ENCODE measurements around the gene FABP6. TPM values are rescaled to one million over a fixed set of nuclear protein-coding genes. Genes with fewer than 3 reads are reported as not detected.

Gene FABP6
- total and polyA plus RNA-seq, 5 donors from 2014 or later = not detected

GRCh38 chr5:160266752-160267345 is 37.5 kb downstream of the FABP6 start:
- H3K27ac ChIP-seq (ENCODE audit: insufficient read depth, low read length, poor library complexity, severe bottlenecking) = no peak overlapping the region
- no peak for ATAC-seq (ENCODE audit: low read depth in 2 of 2)
- Mint-ChIP-seq H3K9me3 (no peaks in the 10 kb centered on the region), H3K36me3 (no peaks in the 10 kb centered on the region), H3K4me3 (no peak overlapping the region), H3K27ac (no peak overlapping the region), H3K27me3 (peaks cover 9% of the 10 kb centered on the region), H3K4me1 (peaks cover 0 to 2% (median 0%) of the 10 kb centered on the region in 4 donors)
- H3K4me1 ChIP-seq (ENCODE audit: control insufficient read depth, insufficient read depth, low read length, poor library complexity, severe bottlenecking) = no peaks in the 10 kb centered on the region
- no peaks in the 10 kb centered on the region for H3K9me3 ChIP-seq (ENCODE audit: control insufficient read depth in 2 of 2, low read length in 2 of 2)
- H3K4me3 ChIP-seq (ENCODE audit: low read depth, low read length) = no peak overlapping the region
- H3K36me3 ChIP-seq (ENCODE audit: control insufficient read depth, insufficient read depth, low read length) = no peaks in the 10 kb centered on the region
- DNase-seq = no peak
- H3K27me3 ChIP-seq (ENCODE audit: control insufficient read depth, insufficient read depth, low read length) = no peaks in the 10 kb centered on the region

- no peak overlapping the region for H3K27ac ChIP-seq (ENCODE audit: insufficient read depth, low read length, poor library complexity, severe bottlenecking)
- Mint-ChIP-seq H3K27ac (no peak overlapping the region), H3K4me3 (no peak overlapping the region), H3K27me3 (peaks cover 9% of the 10 kb centered on the region), H3K36me3 (no peaks in the 10 kb centered on the region), H3K9me3 (no peaks in the 10 kb centered on the region), H3K4me1 (no peaks in the 10 kb centered on the region)
- no peak for DNase-seq
- no peaks in the 10 kb centered on the region for H3K9me3 ChIP-seq (ENCODE audit: control insufficient read depth in 2 of 2, low read length in 2 of 2)
- no peaks in the 10 kb centered on the region for H3K36me3 ChIP-seq (ENCODE audit: control insufficient read depth, insufficient read depth, low read length)
- no peaks in the 10 kb centered on the region for H3K27me3 ChIP-seq (ENCODE audit: control insufficient read depth, insufficient read depth, low read length)
- ATAC-seq (ENCODE audit: low read depth in 2 of 2) = no peak
- H3K4me3 ChIP-seq (ENCODE audit: low read depth, low read length) = no peak overlapping the region
- no peaks in the 10 kb centered on the region for H3K4me1 ChIP-seq (ENCODE audit: control insufficient read depth, insufficient read depth, low read length, poor library complexity, severe bottlenecking)
Measured at GRCh38 chr5:160268121-160268520, 38.8 kb downstream of the FABP6 start.

GRCh38 chr5:160269017-160269416 is 39.7 kb downstream of the FABP6 start:
- H3K9me3 ChIP-seq (ENCODE audit: control insufficient read depth in 2 of 2, low read length in 2 of 2) = no peaks in the 10 kb centered on the region
- peaks cover 9% of the 10 kb centered on the region for H3K27me3 Mint-ChIP-seq
- no peak overlapping the region for H3K27ac ChIP-seq (ENCODE audit: insufficient read depth, low read length, poor library complexity, severe bottlenecking)
- no peaks in the 10 kb centered on the region for H3K36me3 Mint-ChIP-seq
- no peak overlapping the region for H3K4me3 Mint-ChIP-seq
- no peaks in the 10 kb centered on the region for H3K27me3 ChIP-seq (ENCODE audit: control insufficient read depth, insufficient read depth, low read length)
- no peaks in the 10 kb centered on the region for H3K4me1 ChIP-seq (ENCODE audit: control insufficient read depth, insufficient read depth, low read length, poor library complexity, severe bottlenecking)
- H3K9me3 Mint-ChIP-seq = no peaks in the 10 kb centered on the region
- ATAC-seq (ENCODE audit: low read depth in 2 of 2) = peak in 1 of 2 donors; percentile 12
- H3K4me3 ChIP-seq (ENCODE audit: low read depth, low read length) = no peak overlapping the region
- no peaks in the 10 kb centered on the region for H3K36me3 ChIP-seq (ENCODE audit: control insufficient read depth, insufficient read depth, low read length)
- H3K27ac Mint-ChIP-seq = no peak overlapping the region
- no peaks in the 10 kb centered on the region for H3K4me1 Mint-ChIP-seq
- no peak for DNase-seq

DNA sequence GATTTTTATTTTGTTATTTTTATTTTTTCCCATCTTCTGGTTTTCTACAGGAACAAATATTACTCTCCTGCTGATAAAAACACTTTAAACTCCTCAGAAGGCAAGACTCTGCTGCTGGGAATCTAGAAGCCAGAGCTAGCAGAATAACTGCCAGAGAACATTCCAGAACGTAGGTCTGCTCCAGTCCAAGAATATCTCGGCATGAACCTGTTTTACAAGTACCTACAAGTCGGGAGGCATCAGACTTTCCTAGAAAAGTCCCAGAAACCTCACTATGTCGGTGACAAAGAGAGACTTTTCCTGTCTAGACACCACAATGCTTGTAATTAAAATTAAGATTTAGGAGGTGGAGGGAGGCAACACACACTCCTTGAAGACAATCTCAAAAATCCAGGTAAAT is 41.4 kb downstream of the FABP6 start:
- no peak overlapping the region for H3K27ac ChIP-seq (ENCODE audit: insufficient read depth, low read length, poor library complexity, severe bottlenecking)
- Mint-ChIP-seq H3K36me3 (no peaks in the 10 kb centered on the region), H3K4me3 (no peak overlapping the region), H3K9me3 (no peaks in the 10 kb centered on the region), H3K4me1 (no peaks in the 10 kb centered on the region), H3K27ac (no peak overlapping the region), H3K27me3 (peaks cover 17% of the 10 kb centered on the region)
- no peak for ATAC-seq (ENCODE audit: low read depth in 2 of 2)
- H3K4me1 ChIP-seq (ENCODE audit: control insufficient read depth, insufficient read depth, low read length, poor library complexity, severe bottlenecking) = no peaks in the 10 kb centered on the region
- H3K4me3 ChIP-seq (ENCODE audit: low read depth, low read length) = no peak overlapping the region
- H3K27me3 ChIP-seq (ENCODE audit: control insufficient read depth, insufficient read depth, low read length) = no peaks in the 10 kb centered on the region
- H3K36me3 ChIP-seq (ENCODE audit: control insufficient read depth, insufficient read depth, low read length) = no peaks in the 10 kb centered on the region
- no peaks in the 10 kb centered on the region for H3K9me3 ChIP-seq (ENCODE audit: control insufficient read depth in 2 of 2, low read length in 2 of 2)
- DNase-seq = no peak

GRCh38 chr5:160271396-160271795 is 42.1 kb downstream of the FABP6 start:
- DNase-seq = peak in 1 of 3 donors; percentile 22
- Mint-ChIP-seq H3K36me3 (no peaks in the 10 kb centered on the region), H3K27me3 (peaks cover 17% of the 10 kb centered on the region), H3K4me3 (no peak overlapping the region), H3K9me3 (no peaks in the 10 kb centered on the region), H3K4me1 (no peaks in the 10 kb centered on the region), H3K27ac (no peak overlapping the region)
- Histone ChIP-seq H3K4me1 (ENCODE audit: control insufficient read depth, insufficient read depth, low read length, poor library complexity, severe bottlenecking) (no peaks in the 10 kb centered on the region), H3K27me3 (ENCODE audit: control insufficient read depth, insufficient read depth, low read length) (no peaks in the 10 kb centered on the region), H3K4me3 (ENCODE audit: low read depth, low read length) (no peak overlapping the region), H3K9me3 (ENCODE audit: control insufficient read depth in 2 of 2, low read length in 2 of 2) (no peaks in the 10 kb centered on the region), H3K27ac (ENCODE audit: insufficient read depth, low read length, poor library complexity, severe bottlenecking) (no peak overlapping the region), H3K36me3 (ENCODE audit: control insufficient read depth, insufficient read depth, low read length) (no peaks in the 10 kb centered on the region)
- ATAC-seq (ENCODE audit: low read depth in 2 of 2) = no peak

GRCh38 chr5:160271836-160272235 is 42.5 kb downstream of the FABP6 start:
- H3K36me3 Mint-ChIP-seq = no peaks in the 10 kb centered on the region
- no peak for ATAC-seq (ENCODE audit: low read depth in 2 of 2)
- H3K9me3 Mint-ChIP-seq = no peaks in the 10 kb centered on the region
- no peaks in the 10 kb centered on the region for H3K4me1 Mint-ChIP-seq
- no peaks in the 10 kb centered on the region for H3K4me1 ChIP-seq (ENCODE audit: control insufficient read depth, insufficient read depth, low read length, poor library complexity, severe bottlenecking)
- DNase-seq = no peak
- H3K9me3 ChIP-seq (ENCODE audit: control insufficient read depth in 2 of 2, low read length in 2 of 2) = no peaks in the 10 kb centered on the region
- no peak overlapping the region for H3K27ac ChIP-seq (ENCODE audit: insufficient read depth, low read length, poor library complexity, severe bottlenecking)
- H3K36me3 ChIP-seq (ENCODE audit: control insufficient read depth, insufficient read depth, low read length) = no peaks in the 10 kb centered on the region
- H3K4me3 ChIP-seq (ENCODE audit: low read depth, low read length) = no peak overlapping the region
- no peaks in the 10 kb centered on the region for H3K27me3 ChIP-seq (ENCODE audit: control insufficient read depth, insufficient read depth, low read length)
- peaks cover 17% of the 10 kb centered on the region for H3K27me3 Mint-ChIP-seq
- H3K4me3 Mint-ChIP-seq = no peak overlapping the region
- H3K27ac Mint-ChIP-seq = no peak overlapping the region

DNA sequence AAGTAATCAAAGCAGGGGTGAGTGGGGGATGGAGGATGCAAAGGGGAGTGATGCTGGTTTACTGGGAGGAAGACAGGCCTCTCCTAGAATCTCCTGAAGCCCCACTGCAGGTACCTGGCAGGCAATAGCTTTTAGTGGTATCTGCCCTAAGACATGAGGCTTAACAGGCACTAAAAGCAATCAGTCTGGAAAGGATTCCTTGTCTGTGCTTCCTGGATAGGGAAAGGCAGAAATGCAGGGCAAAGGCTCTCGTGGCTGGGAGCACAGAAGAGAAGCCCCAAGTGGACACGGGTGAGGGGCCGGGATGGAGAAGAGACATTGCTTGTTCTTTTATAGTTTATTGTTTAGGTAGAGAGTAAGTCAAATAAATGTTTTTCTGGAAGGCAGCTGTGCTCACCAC is 43.0 kb downstream of the FABP6 start:
- Mint-ChIP-seq H3K9me3 (no peaks in the 10 kb centered on the region), H3K4me1 (no peaks in the 10 kb centered on the region), H3K27me3 (peaks cover 17% of the 10 kb centered on the region), H3K36me3 (no peaks in the 10 kb centered on the region), H3K4me3 (no peak overlapping the region), H3K27ac (no peak overlapping the region)
- Histone ChIP-seq H3K4me3 (ENCODE audit: low read depth, low read length) (no peak overlapping the region), H3K4me1 (ENCODE audit: control insufficient read depth, insufficient read depth, low read length, poor library complexity, severe bottlenecking) (no peaks in the 10 kb centered on the region), H3K9me3 (ENCODE audit: control insufficient read depth in 2 of 2, low read length in 2 of 2) (no peaks in the 10 kb centered on the region), H3K27me3 (ENCODE audit: control insufficient read depth, insufficient read depth, low read length) (no peaks in the 10 kb centered on the region), H3K27ac (ENCODE audit: insufficient read depth, low read length, poor library complexity, severe bottlenecking) (no peak overlapping the region), H3K36me3 (ENCODE audit: control insufficient read depth, insufficient read depth, low read length) (no peaks in the 10 kb centered on the region)
- no peak for ATAC-seq (ENCODE audit: low read depth in 2 of 2)
- no peak for DNase-seq

- Mint-ChIP-seq H3K4me1 (no peaks in the 10 kb centered on the region), H3K9me3 (no peaks in the 10 kb centered on the region), H3K4me3 (no peak overlapping the region), H3K27me3 (peaks cover 16% of the 10 kb centered on the region), H3K27ac (peak overlapping the region in 1 of 3 donors; percentile 26), H3K36me3 (no peaks in the 10 kb centered on the region)
- ATAC-seq (ENCODE audit: low read depth in 2 of 2) = no peak
- H3K9me3 ChIP-seq (ENCODE audit: control insufficient read depth in 2 of 2, low read length in 2 of 2) = no peaks in the 10 kb centered on the region
- no peak overlapping the region for H3K4me3 ChIP-seq (ENCODE audit: low read depth, low read length)
- H3K36me3 ChIP-seq (ENCODE audit: control insufficient read depth, insufficient read depth, low read length) = no peaks in the 10 kb centered on the region
- no peaks in the 10 kb centered on the region for H3K4me1 ChIP-seq (ENCODE audit: control insufficient read depth, insufficient read depth, low read length, poor library complexity, severe bottlenecking)
- H3K27ac ChIP-seq (ENCODE audit: insufficient read depth, low read length, poor library complexity, severe bottlenecking) = no peak overlapping the region
- no peaks in the 10 kb centered on the region for H3K27me3 ChIP-seq (ENCODE audit: control insufficient read depth, insufficient read depth, low read length)
- DNase-seq = no peak
Measured at GRCh38 chr5:160272889-160273288, 43.6 kb downstream of the FABP6 start.

Data from CD4-positive, CD25-positive, alpha-beta regulatory T cell (primary cell).